Body of pancreas (tissue), 4 donors: ENCODE measurements around the gene PGAP2. TPM values are rescaled to one million over a fixed set of nuclear protein-coding genes. Genes with fewer than 3 reads are reported as not detected.

Experiments
- ATAC-seq: fragments of 150-250 bp; one replicate; pipeline ENCODE4 v1.9.1; 2016
- DNase-seq, 4 donors: peaks; one replicate each; pipeline ENCODE4 v3.0.0-alpha.2; 2019
- H3K27ac ChIP-seq, 4 donors: fragments of 200-600 bp; sonication (generic); 1 replicate in 3 of 4; 2 replicates in 1 of 4; pipeline versions ENCODE4 v1.5.1 to v1.6.1; 2016 to 2019; ENCODE audit warnings: mild to moderate bottlenecking in 1 of 4, mixed read lengths in 1 of 4, moderate library complexity in 1 of 4
- H3K27me3 ChIP-seq, 2 donors: fragments of 200-600 bp; sonication (generic); one replicate each; pipeline ENCODE4 v1.6.0; 2016; ENCODE audit warnings: mild to moderate bottlenecking in 1 of 2
- H3K36me3 ChIP-seq, 2 donors: fragments of 200-600 bp; sonication (generic); replicated peaks in 1 of 2; 2 replicates each; pipeline ENCODE4 v1.5.1; 2016; ENCODE audit warnings: low read depth in 2 of 2; ENCODE audit not compliant: insufficient read depth in 1 of 2
- H3K4me1 ChIP-seq: fragments of 200-600 bp; sonication (generic); one replicate; pipeline ENCODE4 v1.6.0; 2016
- H3K4me3 ChIP-seq, 2 donors: fragments of 200-600 bp; sonication (generic); 1 replicate in 1 of 2; 2 replicates in 1 of 2; pipeline ENCODE4 v1.5.1; 2016 to 2019
- H3K9me3 ChIP-seq, 3 donors: fragments of 200-600 bp; sonication (generic); 1 replicate in 2 of 3; 2 replicates in 1 of 3; pipeline ENCODE4 v1.5.1; 2016
- CTCF ChIP-seq, 7 experiments: fragments of 450-650 bp in 4 of 7; fragments of 200-600 bp in 3 of 7; sonication (generic) in 3 of 7; IDR thresholded peaks; one replicate each; pipeline ENCODE4 v1.5.1; 2016 to 2019; ENCODE audit warnings: antibody characterized with exemption in 7 of 7
- POLR2A ChIP-seq, 3 donors: fragments of 450-650 bp; IDR thresholded peaks; one replicate each; pipeline ENCODE4 v1.6.1; 2016; ENCODE audit warnings: antibody characterized with exemption in 3 of 3, mild to moderate bottlenecking in 2 of 3
- WGBS, 2 donors: methylation state at CpG; one replicate each; pipeline ENCODE4 v1.1.5; 2017; 5-methylcytosine and 5-hydroxymethylcytosine counted together
- intact Hi-C: fragments of 100-400 bp; cut with DNase I; formaldehyde crosslinking; loops from one replicate; pipeline ENCODE4 v1.15.1; 2023
- total RNA-seq, 2 donors: library from RNA; depleted of rRNA; stranded (reverse); fragments of >200 nt; gene quantifications; one replicate each; pipeline ENCODE4 v1.1.0, GENCODE V29; 2016

Gene PGAP2
- total RNA-seq, 2 donors from 2014 or later: 21.5 to 24.1 TPM

GRCh38 chr11:3845670-3846069 lies 37.3 kb downstream of the PGAP2 start:
- TF ChIP-seq CTCF (IDR thresholded peaks at IDR 0.05) (no peak), POLR2A (IDR thresholded peaks at IDR 0.05) (no peak)
- no peaks in the 10 kb centered on the region for H3K9me3 ChIP-seq
- no peak for ATAC-seq
- 68 to 72% methylated on average over 3 of the region's 3 CpGs for WGBS, 2 donors
- no peaks in the 10 kb centered on the region for H3K27me3 ChIP-seq
- H3K36me3 ChIP-seq: no peaks in the 10 kb centered on the region
- DNase-seq: no peak
- H3K4me1 ChIP-seq: peaks cover 6% of the 10 kb centered on the region
- H3K27ac ChIP-seq: no peak overlapping the region
- intact Hi-C loops: loop anchor here (5.0 kb wide), 1 partner anchor 227 kb away; no protein-coding TSS in a partner anchor
- H3K4me3 ChIP-seq: no peak overlapping the region

- TF ChIP-seq POLR2A (IDR thresholded peaks at IDR 0.05) (no peak), CTCF (IDR thresholded peaks at IDR 0.05) (peak; percentile 31 to 76 (median 71))
- Histone ChIP-seq H3K36me3 (no peaks in the 10 kb centered on the region), H3K4me3 (no peak overlapping the region), H3K27me3 (no peaks in the 10 kb centered on the region), H3K4me1 (peaks cover 4% of the 10 kb centered on the region), H3K9me3 (no peaks in the 10 kb centered on the region), H3K27ac (no peak overlapping the region)
- DNase-seq (peak; percentile 32 to 48 (median 39)), ATAC-seq (peak; percentile 79)
- WGBS, 2 donors: 54% methylated on average over 10 of the region's 10 CpGs
- intact Hi-C loops: loop anchor here (5.0 kb wide), 1 partner anchor 223 kb away; no protein-coding TSS in a partner anchor
Measured at GRCh38 chr11:3849297-3849874, 41.0 kb downstream of the PGAP2 start.

GRCh38 chr11:3853545-3853842 lies 45.1 kb downstream of the PGAP2 start:
- Histone ChIP-seq H3K4me3 (no peak overlapping the region), H3K27ac (no peak overlapping the region), H3K27me3 (no peaks in the 10 kb centered on the region), H3K36me3 (no peaks in the 10 kb centered on the region), H3K4me1 (peaks cover 33% of the 10 kb centered on the region), H3K9me3 (no peaks in the 10 kb centered on the region)
- DNase-seq: no peak
- TF ChIP-seq CTCF (IDR thresholded peaks at IDR 0.05) (no peak), POLR2A (IDR thresholded peaks at IDR 0.05) (no peak)
- 100% methylated on average over 1 of the region's 1 CpG for WGBS, 2 donors
- intact Hi-C loops: no loop called here
- no peak for ATAC-seq

- WGBS, 2 donors: 53 to 62% methylated on average over 11 of the region's 11 CpGs
- TF ChIP-seq CTCF (IDR thresholded peaks at IDR 0.05): no peak
- TF ChIP-seq POLR2A (IDR thresholded peaks at IDR 0.05): no peak
- intact Hi-C loops: no loop called here
- Histone ChIP-seq H3K27ac (peak overlapping the region in 3 of 4 donors; percentile 99), H3K4me3 (no peak overlapping the region), H3K4me1 (peaks cover 39% of the 10 kb centered on the region), H3K9me3 (no peaks in the 10 kb centered on the region), H3K27me3 (no peaks in the 10 kb centered on the region), H3K36me3 (no peaks in the 10 kb centered on the region)
- DNase-seq: peak; percentile 28 to 54 (median 38)
- ATAC-seq: no peak
Measured at GRCh38 chr11:3853899-3854659, 45.7 kb downstream of the PGAP2 start.

GRCh38 chr11:3854660-3854976 lies 46.3 kb downstream of the PGAP2 start:
- no peaks in the 10 kb centered on the region for H3K36me3 ChIP-seq
- peak; percentile 0 for ATAC-seq
- no peak overlapping the region for H3K4me3 ChIP-seq
- intact Hi-C loops: no loop called here
- no peaks in the 10 kb centered on the region for H3K27me3 ChIP-seq
- no peaks in the 10 kb centered on the region for H3K9me3 ChIP-seq
- peak overlapping the region; percentile 92 to 99 (median 99) for H3K27ac ChIP-seq
- no peak for DNase-seq
- H3K4me1 ChIP-seq: peaks cover 44% of the 10 kb centered on the region
- no peak for TF ChIP-seq POLR2A (IDR thresholded peaks at IDR 0.05)
- TF ChIP-seq CTCF (IDR thresholded peaks at IDR 0.05): no peak
- WGBS, 2 donors: 21 to 30% methylated on average over 5 to 7 of the region's 7 CpGs
